ENCODE data around the gene SIRPB1.
A peak's percentile ranks its signal among the peaks of the same experiment; 100 is the strongest.
"Not testable (repeated sequence)": the region's sequence is repeated elsewhere in the genome, so short reads cannot be mapped to it uniquely, and the experiment has no call there.

The SIRPB1 gene

DNA sequence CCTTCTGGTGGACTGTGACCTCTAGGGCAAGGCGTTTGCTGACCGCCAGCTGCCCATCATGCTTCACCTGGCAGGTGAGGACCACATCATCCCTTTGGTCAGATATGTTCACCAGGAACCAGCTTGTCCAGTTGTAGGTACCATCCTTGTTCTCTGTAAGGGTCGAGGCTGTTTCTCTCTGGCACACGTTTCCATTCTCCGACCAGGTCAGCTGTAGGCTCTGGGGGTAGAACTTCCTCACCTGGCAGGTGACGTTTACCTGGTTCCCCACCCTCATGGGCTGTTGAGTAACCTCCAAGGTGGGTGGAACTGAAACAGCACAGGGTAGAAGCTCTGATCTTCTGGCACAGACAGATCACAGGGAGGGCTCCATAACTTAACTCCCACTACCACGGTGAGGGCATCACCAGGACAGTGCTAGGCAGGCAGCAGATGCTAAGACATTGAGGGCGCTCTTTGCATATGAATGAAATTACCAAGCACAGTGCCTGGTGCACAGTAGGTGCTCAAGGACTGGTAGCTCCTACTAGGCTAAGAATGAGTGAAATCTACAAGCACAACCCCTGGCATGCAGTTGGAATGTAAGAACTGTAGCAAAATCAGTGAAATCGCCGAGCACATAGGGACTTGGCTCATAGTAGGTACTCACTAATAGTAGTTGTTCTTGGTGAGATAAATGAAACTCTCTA lies 15.6 kb upstream of the SIRPB1 start:
- DNase-seq, result no peak

DNA sequence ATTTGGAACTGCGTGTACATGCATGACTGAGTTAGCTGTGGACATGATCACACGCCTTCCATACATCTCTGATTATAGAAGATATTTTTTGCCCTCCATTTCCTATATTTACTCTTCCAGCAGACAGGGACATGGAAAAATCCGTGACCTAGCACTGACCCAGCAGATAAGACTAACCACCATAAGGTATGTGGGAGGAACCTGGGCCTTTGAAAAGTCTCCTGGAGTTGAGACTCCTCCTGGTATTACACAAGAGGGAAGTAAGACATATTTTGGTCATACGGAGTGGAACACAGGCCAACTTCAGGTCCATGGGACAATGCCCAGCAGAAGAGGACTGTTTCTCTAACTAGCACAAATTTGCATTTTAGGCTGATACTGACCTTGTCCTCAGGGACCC lies 13.7 kb upstream of the SIRPB1 start:
- DNase-seq, result peak; percentile 70

DNA sequence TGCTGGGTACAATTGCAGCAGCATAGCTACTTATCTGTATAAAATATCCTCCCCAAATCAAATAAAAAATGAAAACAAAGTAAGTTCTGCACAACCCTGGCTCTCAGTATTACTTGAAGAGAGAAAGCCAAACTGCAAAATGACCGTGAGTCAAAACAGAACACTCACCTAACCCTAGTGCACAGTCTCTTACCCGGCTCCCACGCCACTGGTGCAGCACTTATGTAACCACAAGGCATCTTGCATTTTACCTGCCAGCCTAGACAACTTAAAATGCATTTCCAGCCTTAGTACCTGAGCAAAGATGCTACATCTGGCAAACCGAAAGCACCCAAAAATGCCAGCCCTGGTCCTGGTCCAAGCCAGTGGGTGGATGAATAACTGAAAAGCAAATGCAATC lies 12.4 kb upstream of the SIRPB1 start:
- DNase-seq, result no peak

GRCh38 chr20:1631309-1632151 lies 11.7 kb upstream of the SIRPB1 start:
- DNase-seq, result peak; percentile 81

DNA sequence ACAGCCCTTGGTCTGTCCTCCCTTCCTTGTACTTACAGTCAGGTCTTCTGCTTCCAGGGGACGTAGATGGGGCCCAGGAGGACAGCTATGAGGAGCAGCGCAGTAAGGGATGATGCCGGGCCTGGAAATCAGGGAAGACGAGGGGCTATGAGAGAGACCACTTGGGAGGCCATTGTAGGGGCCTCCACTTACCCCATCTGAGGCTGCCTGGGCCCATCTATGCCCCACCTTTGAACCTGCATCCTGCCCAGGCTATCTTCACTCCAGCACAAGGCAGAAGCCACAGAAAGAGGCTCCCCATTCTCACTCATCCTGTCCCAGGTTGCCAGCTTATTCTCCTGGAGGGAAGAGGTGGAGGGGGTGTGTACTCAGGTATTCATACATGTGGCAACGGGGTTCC lies 10.4 kb upstream of the SIRPB1 start:
- DNase-seq, result no peak

GRCh38 chr20:1629321-1629720 lies 9.5 kb upstream of the SIRPB1 start:
- no peak for DNase-seq

GRCh38 chr20:1628621-1629020 lies 8.8 kb upstream of the SIRPB1 start:
- DNase-seq, result no peak

GRCh38 chr20:1627200-1627550 lies 7.4 kb upstream of the SIRPB1 start:
- peak; percentile 45 for DNase-seq

GRCh38 chr20:1626528-1627199 lies 6.9 kb upstream of the SIRPB1 start:
- DNase-seq, result no peak

- DNase-seq, result no peak
These were observed 5.4 kb upstream of the SIRPB1 start for GRCh38 chr20:1625083-1625690.

DNA sequence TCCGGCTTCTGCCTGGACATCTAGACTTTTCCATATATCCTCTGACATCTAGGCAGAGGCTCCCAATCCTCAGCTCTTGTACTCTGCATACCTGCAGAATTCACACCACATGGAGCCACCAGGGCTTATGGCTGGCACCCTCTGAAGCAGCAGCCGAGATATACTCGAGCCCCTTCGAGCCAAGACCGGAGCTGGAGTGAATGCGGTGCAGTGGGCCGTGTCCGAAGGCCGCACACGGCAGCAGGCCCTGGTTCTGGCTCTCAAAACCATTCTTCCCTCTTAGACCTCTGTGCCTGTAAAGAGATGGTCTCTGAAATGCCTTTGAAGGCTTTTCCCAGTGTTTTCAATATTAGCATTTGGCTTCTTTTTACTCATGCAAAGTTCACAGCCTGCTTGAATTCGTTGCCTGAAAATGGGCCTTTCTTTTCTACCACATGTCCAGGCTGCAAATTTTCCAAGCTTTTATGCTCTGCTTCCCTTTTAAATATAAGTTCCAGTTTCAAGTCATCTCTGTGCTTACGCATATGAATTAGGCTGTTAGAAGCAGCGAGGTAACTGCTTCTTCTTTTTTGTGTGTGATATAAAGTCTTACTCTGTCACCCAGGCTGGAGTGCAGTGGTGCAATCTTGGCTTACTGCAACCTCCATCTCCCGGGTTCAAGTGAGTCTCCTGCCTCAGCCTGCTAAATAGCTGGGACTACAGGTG lies 3.8 kb upstream of the SIRPB1 start:
- DNase-seq, result no peak

DNA sequence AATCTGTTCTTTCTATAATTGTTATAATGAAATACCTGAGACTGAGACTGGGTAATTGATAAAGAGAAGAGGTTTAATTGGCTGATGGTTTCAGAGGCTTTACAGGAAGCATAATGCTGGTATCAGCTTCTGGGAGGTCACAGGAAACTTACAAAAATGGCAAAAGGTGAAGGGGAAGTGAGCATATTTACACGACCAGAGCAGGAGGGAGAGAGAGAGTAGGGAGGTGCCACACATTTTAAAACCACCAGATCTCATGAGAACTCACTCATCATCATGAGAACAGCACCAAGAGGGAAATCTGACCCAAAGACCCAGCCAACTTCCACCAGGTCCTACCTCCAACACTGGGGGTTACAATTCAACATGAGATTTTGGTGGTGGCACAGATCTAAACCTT lies 2.6 kb upstream of the SIRPB1 start:
- no peak for DNase-seq

DNA sequence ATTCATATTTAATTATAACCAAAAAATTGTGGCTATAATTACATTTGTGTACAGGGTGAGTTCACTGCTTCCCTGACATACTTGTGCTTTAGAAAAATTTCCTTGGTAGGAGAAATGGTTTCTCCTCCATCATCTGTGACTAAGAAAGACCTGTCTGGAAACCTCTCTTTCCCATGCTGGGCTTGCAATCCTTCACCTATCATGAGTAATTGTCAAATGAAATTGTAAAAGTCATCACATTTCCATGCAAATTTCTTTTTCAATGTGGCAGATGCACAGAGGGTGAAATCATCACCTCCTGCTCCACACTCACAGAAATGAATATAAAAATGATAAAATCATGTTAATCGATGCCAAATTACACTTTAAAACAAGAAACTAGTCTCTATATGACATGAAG lies 1.5 kb upstream of the SIRPB1 start:
- no peak for DNase-seq

GRCh38 chr20:1618954-1619540 lies 762 bp downstream of the SIRPB1 start:
- no peak for DNase-seq

DNA sequence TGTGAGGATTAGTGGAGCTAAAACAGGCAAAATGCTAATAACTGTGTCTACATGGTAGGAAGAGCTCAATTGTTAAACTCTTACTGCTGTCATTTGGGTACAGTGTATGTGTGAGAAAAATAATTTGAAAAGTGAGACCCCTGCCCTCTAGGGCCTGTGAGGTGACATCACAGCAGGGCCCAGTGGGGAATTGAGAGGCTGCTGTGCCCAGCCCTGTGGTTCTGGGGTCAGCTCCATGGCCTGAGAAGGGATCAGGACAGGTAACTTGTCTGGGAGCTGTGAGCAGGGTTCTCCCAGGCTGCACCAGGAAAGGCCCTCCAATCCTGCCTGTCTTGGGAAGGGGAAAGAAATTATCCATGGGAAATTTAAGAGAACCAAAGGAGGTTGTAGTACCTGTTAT lies 1.3 kb downstream of the SIRPB1 start:
- no peak for DNase-seq

DNA sequence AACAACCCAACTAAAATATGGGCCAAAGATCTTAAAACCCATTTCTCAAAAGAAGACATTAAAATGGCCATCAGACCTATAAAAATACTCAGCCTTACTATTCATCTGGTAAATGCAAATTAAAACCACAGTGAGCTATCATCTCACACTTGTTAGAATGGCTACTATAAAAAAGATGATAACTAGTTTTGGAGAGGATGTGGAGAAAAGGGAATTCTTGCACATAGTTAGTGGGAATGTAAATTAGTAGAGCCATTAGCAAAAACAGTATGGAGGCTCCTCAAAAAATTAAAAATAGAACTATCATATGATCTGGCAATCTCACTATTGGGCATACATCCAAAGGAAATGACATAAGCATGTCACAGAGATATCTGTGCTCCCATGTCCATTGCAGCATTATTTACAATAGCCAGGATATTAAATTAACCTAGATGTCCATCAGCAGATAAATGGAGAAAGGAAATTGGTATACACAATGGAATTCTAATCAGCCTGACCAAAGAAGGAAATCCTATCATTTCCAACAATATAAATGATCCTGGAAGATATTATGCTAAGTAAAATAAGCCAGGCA lies 2.9 kb downstream of the SIRPB1 start:
- DNase-seq, result no peak

DNA sequence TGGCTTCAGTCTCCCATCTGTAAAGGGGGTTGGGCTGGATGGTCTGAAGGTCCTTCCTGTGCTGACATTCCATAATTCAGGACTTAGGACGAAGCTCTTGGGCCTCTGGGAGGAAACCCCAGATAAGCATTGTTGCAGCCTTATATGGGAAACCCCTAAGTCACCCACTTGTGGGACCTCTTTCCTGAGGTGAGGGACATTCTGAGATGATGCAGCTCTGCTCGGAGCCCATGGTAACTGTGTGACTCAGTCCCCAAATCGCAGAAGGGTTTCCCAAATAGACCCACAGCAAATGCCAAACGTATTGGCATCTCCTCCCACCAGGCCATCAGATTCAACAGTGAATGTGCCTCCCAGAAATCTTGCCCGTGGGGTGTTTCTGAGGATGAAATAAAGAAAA lies 9.4 kb downstream of the SIRPB1 start:
- not testable (repeated sequence) for DNase-seq

- not testable (repeated sequence) for DNase-seq
These were observed 11.0 kb downstream of the SIRPB1 start for GRCh38 chr20:1608678-1609347.

DNA sequence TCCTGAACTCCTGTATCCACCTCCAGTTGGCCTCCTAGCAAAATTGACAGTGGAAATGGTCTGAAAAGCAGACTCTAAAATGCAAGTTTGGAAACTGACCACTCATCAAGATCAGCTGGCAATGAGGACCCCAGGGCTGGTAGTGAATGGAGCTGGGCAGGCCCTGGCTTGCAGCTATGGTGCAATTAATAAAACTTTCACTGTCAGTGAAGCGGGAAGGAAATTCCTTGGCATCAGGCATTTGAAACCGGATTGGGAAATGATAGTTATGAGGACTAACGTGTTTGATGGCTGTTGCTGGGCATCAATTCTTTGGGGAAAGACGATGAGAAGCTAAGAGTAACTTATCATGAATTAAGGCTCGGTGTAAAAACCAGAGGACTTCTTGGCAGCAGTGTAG lies 19.1 kb downstream of the SIRPB1 start:
- no peak for DNase-seq

DNA sequence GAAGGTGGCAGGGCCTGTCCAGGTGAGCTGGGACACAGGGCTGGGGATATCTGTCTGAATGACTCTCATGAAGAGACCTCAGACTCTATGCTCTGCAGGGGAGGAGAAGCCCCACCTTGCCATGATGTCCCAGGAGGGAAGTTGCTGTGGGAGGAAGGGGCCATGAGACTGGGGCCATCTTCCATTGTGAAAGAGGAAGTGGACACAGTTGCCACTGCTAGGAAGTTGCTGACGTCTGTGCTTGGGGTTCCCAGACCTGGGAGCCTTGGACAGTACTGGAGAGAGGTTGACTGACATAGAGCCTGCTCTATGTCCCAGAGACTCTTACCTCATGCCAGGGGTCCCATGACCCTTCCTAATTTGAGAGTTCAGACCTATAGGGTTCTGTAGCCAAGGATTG lies 24.5 kb downstream of the SIRPB1 start:
- DNase-seq, result no peak
